NOMO-1 (cell line): ENCODE data around the gene GTF2H4.

Experiments used
- DNase-seq, 2 experiments: peaks; one replicate each; lab custom pipeline; 2025; ENCODE audit not compliant: unreplicated experiment in 2 of 2; lab: John Stamatoyannopoulos, UW

GTF2H4 gene

DNA sequence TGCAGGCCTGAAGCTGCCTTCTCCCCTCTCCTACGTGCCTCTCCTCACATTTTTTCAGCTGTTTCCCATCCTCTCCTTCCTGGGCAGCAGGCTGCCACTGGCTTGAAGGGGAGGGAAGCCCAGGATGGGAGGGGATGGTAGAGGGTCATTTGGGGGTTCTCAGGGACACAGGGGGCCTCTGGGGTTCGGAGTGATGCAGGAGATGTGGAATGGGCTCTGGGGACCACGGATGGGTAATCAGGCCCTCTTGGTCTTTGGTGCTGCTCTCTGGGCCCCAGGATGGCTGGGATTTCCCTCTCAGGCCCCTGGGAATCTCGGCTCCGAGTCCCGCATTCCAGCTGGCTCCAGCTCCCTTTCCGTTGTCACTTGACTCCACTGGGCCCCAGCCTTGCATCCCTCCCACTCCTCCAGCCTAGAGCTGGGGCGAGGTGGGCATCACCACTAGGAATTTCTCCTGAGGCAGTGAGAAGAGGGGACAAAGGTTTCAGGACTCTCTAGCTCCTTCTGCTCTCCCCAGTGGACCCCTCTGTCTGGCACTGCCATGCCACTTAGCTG is 25.7 kb upstream of the GTF2H4 start:
- no peak for DNase-seq

DNA sequence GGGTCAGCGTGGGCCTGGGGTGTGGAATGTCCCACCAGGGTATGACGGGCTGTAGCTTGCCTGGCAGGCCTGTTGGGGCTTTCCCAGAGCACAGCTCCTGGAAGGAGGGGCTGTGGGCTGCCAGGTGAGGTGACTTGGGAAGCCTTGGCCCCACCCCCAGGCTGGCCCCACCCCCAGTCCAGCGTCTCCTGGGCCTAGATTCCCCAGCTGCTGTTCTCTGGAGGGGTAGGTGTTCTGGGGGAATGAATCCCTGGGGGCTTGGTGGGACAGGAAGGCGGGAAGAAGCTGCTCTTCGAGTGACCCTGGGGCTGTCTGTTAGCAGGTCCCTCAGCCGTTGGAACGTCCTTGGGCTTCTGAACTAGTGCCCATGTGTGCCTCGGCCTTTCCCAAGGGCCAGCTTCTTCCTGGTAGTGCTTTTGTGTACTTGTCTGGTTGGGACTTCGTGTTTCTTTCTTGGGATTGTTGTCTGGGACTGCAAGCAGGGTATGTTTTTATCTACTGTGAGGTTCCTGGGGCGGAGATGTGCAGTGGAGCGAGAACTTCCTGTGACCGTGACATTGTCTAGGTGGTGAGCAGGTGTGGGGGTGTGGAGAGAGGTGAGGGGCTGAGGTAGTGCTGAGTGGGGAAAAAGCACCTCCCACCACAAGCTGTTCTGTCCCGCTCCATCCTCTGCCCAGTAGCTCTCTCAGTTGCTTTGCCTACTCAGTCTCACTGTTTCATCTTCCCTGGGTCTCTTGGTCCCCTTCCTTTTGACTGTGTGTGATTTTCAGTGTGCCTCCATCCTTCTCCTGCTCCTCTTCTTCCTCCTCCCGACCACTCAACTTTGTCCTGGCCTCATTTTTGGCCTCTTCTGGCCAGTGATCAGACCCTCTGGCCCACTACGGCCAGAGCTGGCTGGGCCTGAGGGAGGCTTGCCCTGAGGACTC is 25.0 kb upstream of the GTF2H4 start:
- no peak for DNase-seq

GRCh38 chr6:30883685-30884520 is 24.1 kb upstream of the GTF2H4 start, which contains the start of gene DDR1:
Gene DDR1, plus strand, starts transcription at chr6:30884519. Its CDS starts 4,211 bp downstream, at chr6:30888730.
- DNase-seq: peak in 1 of 2 experiments; percentile 11

- peak in 1 of 2 experiments; percentile 16 for DNase-seq
Observed at GRCh38 chr6:30884521-30885480, 23.2 kb upstream of the GTF2H4 start.

DNA sequence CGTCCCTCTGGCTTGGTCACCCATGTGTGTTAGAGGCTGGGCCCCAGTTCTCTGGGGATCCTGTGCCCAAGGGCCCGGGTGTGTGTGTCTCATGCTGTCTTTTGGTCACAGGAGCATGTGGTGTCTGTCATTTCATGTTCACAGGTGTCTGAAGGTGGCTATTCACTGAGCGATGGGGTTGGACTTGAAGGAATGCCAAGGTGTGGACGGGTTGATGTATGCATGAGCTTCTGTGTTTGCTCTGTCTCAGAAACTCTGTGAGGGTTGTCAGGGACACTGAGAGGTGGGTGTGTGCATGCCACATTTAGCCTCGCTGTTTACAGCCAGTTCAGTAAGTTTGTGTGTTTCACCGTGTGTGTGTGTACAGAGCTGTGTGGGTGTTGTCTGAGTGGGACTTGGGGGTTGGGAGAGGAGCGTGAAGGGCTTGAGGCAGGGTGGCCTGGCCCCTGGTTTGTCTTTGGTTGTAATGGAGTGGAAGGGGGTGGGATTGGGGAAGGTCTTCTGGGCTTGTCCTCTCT is 22.5 kb upstream of the GTF2H4 start:
- no peak for DNase-seq

GRCh38 chr6:30885999-30886896 is 21.8 kb upstream of the GTF2H4 start:
- DNase-seq: no peak

- DNase-seq: no peak
Observed at GRCh38 chr6:30886897-30887255, 21.1 kb upstream of the GTF2H4 start.

DNA sequence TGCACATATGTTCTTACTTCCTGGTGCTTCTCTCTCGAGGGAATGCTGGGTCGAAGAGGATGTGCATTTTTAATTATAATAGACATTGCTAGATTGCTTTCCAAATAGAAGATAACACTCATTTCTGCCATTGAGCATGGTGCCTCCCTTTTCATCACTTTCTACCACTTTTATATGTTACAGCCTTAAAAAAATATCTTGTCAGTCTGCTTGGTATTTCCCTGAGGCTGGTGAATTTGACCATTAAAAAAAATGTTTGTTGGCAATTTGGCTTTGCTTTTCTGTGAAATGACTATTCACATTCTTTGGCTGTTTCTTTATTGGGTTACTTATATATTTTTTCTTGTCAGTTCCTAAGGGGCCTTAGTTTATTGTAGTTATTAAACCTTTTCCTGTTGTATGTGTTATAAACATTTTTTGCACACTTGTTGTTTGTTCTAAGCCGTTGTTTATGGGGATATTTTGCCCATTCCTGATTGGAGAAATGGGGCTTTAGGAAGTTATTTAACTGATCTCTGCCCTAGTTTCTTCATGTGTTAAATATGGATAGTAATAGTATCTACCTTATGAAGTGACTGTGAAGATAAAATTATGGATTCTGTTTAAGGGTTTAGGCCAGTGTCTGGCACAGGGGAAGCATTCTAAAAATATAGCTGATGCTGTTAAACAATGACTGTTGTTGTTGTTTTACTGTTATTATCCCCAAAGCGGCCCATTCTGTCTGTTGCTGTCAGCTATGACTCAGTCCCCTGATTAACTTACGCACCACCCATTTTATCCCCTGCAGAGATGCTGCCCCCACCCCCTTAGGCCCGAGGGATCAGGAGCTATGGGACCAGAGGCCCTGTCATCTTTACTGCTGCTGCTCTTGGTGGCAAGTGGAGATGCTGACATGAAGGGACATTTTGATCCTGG is 19.8 kb upstream of the GTF2H4 start:
- no peak for DNase-seq

DNA sequence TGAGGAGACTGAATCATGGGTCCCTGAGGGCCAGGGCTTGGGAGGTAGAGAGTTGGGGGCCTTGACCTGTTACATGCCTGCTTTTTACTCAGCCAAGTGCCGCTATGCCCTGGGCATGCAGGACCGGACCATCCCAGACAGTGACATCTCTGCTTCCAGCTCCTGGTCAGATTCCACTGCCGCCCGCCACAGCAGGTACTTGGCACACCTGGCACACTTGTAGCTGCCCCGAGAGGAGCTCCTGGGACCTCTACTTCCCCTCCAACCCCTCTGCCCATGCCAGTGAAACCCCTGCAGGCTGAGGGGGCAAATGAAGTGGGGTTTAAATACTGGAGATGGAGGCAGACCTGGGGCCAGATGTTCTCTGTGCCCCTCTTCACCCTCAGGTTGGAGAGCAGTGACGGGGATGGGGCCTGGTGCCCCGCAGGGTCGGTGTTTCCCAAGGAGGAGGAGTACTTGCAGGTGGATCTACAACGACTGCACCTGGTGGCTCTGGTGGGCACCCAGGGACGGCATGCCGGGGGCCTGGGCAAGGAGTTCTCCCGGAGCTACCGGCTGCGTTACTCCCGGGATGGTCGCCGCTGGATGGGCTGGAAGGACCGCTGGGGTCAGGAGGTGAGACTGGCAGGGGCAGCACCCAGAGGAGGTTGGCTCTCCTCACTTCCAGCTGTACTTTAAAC is 19.1 kb upstream of the GTF2H4 start:
- no peak for DNase-seq

GRCh38 chr6:30889496-30889885 is 18.5 kb upstream of the GTF2H4 start:
- no peak for DNase-seq

DNA sequence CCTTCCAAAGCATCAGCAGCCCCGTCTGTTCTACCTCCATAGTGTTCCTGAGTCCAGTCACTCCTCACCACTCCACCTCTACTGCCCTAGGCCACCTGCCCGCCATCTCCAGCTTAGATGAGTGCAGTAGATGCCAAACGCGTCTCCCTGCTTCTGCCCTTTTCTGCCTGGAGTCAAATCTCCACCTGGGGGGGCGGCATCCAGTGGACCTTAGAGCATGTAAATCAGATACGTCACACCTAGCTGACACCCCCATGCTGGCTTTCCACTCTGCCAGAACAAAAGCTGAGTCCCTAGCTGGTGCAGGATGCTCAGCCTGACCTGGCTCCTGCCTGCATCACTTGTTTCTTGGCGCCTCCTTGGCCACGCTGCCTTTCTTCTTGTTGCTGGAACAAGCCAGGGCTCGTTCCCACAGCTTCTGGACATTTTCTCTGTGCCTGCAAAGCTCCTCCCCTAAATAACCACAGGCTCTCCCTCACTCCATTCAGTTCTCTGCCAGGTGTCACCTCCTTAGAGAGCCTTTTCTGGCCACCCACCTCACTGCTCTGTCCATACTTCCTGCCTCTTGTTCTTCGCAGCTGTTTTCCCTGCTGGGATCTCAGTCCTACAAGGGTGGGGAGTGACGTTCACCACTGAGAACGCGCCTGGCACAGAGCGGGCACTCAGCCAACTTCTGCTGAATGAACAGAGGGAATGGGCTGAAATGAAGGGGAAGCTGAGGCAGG is 17.9 kb upstream of the GTF2H4 start:
- DNase-seq: no peak

- DNase-seq: no peak
Observed at GRCh38 chr6:30890646-30891449, 17.2 kb upstream of the GTF2H4 start.

DNA sequence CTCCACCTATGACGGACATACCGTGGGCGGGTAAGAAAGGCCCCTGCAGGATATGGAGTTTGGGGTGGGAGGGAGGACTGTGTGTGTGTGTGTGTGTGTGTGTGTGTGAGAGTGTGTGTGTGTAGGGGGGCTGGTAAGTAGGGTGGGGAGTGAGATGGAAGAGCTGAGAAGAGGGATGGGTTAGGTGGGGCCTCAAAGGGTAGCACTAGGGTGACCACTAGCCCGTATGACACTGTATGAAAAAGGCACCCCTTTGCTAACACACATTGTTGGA is 16.6 kb upstream of the GTF2H4 start:
- DNase-seq: no peak

DNA sequence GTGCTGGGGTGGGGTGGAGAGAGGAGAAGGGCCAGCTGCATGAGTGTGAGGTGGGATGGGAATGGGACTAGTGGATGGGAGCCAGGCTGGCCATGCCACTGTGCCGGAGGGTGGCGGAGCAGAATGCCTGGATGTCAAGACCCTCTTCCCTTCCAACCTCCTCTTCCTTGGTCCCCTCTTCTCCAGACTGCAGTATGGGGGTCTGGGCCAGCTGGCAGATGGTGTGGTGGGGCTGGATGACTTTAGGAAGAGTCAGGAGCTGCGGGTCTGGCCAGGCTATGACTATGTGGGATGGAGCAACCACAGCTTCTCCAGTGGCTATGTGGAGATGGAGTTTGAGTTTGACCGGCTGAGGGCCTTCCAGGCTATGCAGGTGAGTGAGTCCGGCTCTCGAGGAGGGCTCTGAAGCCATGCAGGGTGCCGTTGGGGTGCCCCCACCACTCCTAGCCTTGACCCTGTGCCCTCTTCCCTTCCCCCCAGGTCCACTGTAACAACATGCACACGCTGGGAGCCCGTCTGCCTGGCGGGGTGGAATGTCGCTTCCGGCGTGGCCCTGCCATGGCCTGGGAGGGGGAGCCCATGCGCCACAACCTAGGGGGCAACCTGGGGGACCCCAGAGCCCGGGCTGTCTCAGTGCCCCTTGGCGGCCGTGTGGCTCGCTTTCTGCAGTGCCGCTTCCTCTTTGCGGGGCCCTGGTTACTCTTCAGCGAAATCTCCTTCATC is 16.0 kb upstream of the GTF2H4 start:
- DNase-seq: peak in 1 of 2 experiments; percentile 30

GRCh38 chr6:30893001-30893591 is 14.9 kb upstream of the GTF2H4 start:
- no peak for DNase-seq
